ENCODE measurements around the gene ITPR2. TPM values are rescaled to one million over a fixed set of nuclear protein-coding genes. Genes with fewer than 3 reads are reported as not detected.
"Not testable (repeated sequence)": the region's sequence is repeated elsewhere in the genome, so short reads cannot be mapped to it uniquely, and the experiment has no call there.

Gene ITPR2
- total RNA-seq, 1 experiment from 2014 or later: 4.0 TPM

DNA sequence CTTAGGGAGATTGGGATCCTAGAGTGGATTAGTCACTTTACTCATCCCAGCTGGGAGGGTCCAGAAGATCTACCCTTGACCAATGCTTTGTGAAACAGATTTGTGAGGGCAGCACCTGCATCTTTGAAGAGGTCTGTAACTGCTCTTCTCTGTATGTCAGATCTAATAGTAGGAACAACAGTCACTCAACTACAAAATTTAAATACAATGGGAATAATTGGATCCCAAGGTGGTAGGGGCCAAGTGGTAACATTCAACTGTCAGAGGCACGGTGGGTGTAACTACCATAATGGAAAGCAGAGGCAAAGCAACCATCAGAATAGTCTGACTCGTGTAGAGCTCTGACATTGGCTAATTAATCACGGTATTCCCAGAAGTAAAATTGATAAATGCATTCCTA lies 55.8 kb downstream of the ITPR2 start:
- H4K20me1 ChIP-seq (ENCODE audit: low read length): no peaks in the 10 kb centered on the region
- POLR2A ChIA-PET (ENCODE audit: unreplicated experiment): no interaction called here
- CTCF ChIA-PET: no interaction called here
- no peaks in the 10 kb centered on the region for H3K4me1 ChIP-seq (ENCODE audit: insufficient read depth, low read length)
- H3K9ac ChIP-seq (ENCODE audit: low read length): no peak overlapping the region
- no peak for DNase-seq
- no peaks in the 10 kb centered on the region for H3K36me3 ChIP-seq (ENCODE audit: low read depth, low read length)
- intact Hi-C loops (cut with micrococcal nuclease): no loop called here
- no peak overlapping the region for H3K4me2 ChIP-seq (ENCODE audit: low read length)
- no peaks in the 10 kb centered on the region for H3K9me2 ChIP-seq (replicated peaks; ENCODE audit: low read length)
- no peaks in the 10 kb centered on the region for H3K79me2 ChIP-seq (ENCODE audit: low read length)
- no peak overlapping the region for H2AFZ ChIP-seq (ENCODE audit: low read length)
- H3K27ac ChIP-seq (ENCODE audit: low read length): no peak overlapping the region
- H3F3A ChIP-seq (ENCODE audit: low read length, unreplicated experiment): no peaks in the 10 kb centered on the region
- H3K9me3 ChIP-seq (ENCODE audit: low read length): 0 out of 2 replicates have a peak, but pooled peaks cover 5% of the 10 kb centered on the region
- no TSS peak for BruUV-seq (replicated peaks)
- H3K4me3 ChIP-seq (ENCODE audit: low read length): no peak overlapping the region
- TF ChIP-seq, protein P1, sequence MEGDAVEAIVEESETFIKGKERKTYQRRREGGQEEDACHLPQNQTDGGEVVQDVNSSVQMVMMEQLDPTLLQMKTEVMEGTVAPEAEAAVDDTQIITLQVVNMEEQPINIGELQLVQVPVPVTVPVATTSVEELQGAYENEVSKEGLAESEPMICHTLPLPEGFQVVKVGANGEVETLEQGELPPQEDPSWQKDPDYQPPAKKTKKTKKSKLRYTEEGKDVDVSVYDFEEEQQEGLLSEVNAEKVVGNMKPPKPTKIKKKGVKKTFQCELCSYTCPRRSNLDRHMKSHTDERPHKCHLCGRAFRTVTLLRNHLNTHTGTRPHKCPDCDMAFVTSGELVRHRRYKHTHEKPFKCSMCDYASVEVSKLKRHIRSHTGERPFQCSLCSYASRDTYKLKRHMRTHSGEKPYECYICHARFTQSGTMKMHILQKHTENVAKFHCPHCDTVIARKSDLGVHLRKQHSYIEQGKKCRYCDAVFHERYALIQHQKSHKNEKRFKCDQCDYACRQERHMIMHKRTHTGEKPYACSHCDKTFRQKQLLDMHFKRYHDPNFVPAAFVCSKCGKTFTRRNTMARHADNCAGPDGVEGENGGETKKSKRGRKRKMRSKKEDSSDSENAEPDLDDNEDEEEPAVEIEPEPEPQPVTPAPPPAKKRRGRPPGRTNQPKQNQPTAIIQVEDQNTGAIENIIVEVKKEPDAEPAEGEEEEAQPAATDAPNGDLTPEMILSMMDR (conservative IDR thresholded peaks at IDR 0.05; ENCODE audit: low read depth, low read length): no peak
- no peak for TF ChIP-seq EZH2phosphoT487 (IDR thresholded peaks at IDR 0.05; ENCODE audit: borderline replicate concordance, low read length)
- no peak for TF ChIP-seq EZH2 (IDR thresholded peaks at IDR 0.05; ENCODE audit: low read length, unreplicated experiment)
- ATAC-seq: no peak
- no peaks in the 10 kb centered on the region for H3K27me3 ChIP-seq (ENCODE audit: low read length)

DNA sequence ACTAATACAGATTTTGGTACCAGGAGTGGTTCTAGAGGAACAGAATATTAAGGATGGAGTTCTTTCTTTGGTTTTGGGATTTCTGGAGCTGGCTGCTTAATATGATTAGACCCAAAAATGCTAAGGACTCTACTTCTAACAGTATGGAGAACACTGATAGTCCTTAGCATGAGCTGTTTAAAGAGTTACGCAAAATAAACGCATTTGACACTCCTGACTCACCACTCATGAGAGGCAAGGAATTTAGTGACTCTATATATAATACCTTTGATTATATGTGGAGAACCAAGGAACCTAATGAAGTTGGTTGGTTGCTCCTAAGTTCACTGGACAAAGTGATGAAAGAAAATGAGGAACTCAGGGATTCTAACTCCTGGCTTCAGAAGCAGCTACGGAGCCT lies 57.0 kb downstream of the ITPR2 start:
- H3K9me2 ChIP-seq (replicated peaks; ENCODE audit: low read length); CTCF ChIA-PET; intact Hi-C loops (cut with micrococcal nuclease); H3K4me3 ChIP-seq (ENCODE audit: low read length); POLR2A ChIA-PET (ENCODE audit: unreplicated experiment); H3K36me3 ChIP-seq (ENCODE audit: low read depth, low read length); H4K20me1 ChIP-seq (ENCODE audit: low read length); H3K9me3 ChIP-seq (ENCODE audit: low read length); H3K27me3 ChIP-seq (ENCODE audit: low read length); BruUV-seq (replicated peaks); H3K4me1 ChIP-seq (ENCODE audit: insufficient read depth, low read length); H3K4me2 ChIP-seq (ENCODE audit: low read length); ATAC-seq; H2AFZ ChIP-seq (ENCODE audit: low read length); H3K79me2 ChIP-seq (ENCODE audit: low read length); H3F3A ChIP-seq (ENCODE audit: low read length, unreplicated experiment); H3K27ac ChIP-seq (ENCODE audit: low read length); H3K9ac ChIP-seq (ENCODE audit: low read length): not testable (repeated sequence)
- DNase-seq: peak; percentile 58

DNA sequence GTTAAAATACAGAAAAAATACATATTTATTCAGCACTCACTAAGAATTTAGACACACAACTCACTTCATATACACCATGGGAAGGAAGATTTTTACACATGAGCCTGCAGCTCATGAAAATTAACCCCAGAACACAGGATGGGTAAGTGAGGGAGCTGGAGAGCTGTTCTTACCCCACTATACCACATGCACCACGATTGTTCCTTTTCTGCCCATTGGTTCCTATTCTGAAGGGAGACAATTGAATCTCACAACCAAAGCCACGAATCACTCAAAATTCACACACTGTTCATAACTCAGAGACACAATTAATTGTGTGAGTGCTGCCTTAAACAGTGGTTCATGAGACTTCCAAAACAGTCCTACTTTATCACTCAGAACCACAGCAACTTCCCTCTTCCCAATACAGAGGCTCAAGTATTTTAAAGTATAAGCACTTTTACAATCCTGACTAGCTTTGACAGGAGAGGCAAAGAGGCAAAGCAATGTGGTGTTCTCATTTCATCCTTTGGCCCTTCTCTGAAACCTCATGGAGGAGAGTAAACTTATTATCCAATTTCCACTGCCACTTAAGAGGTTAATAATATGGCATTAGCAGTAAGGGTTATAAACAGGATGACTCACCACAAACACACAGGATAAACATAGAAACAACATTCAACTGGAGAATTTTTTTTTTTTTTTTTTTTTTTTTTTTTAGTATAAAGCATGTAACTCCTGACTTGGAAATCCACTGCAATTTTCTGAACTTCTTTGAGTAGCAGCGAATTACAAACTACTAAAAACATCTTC lies 59.5 kb downstream of the ITPR2 start:
- H3K27ac ChIP-seq (ENCODE audit: low read length): no peak overlapping the region
- no peaks in the 10 kb centered on the region for H3K9me2 ChIP-seq (replicated peaks; ENCODE audit: low read length)
- BruUV-seq (replicated peaks): no TSS peak
- H3K79me2 ChIP-seq (ENCODE audit: low read length): no peaks in the 10 kb centered on the region
- H3F3A ChIP-seq (ENCODE audit: low read length, unreplicated experiment): peaks cover 8% of the 10 kb centered on the region
- ChIA-PET CTCF (no interaction called here), POLR2A (ENCODE audit: unreplicated experiment) (no interaction called here)
- no peaks in the 10 kb centered on the region for H4K20me1 ChIP-seq (ENCODE audit: low read length)
- H3K4me1 ChIP-seq (ENCODE audit: insufficient read depth, low read length): peaks cover 15% of the 10 kb centered on the region
- no peak for ATAC-seq
- H3K36me3 ChIP-seq (ENCODE audit: low read depth, low read length): no peaks in the 10 kb centered on the region
- no peak overlapping the region for H3K9ac ChIP-seq (ENCODE audit: low read length)
- no peak overlapping the region for H3K4me3 ChIP-seq (ENCODE audit: low read length)
- H3K9me3 ChIP-seq (ENCODE audit: low read length): 0 out of 2 replicates have a peak, but pooled peaks cover 5% of the 10 kb centered on the region
- DNase-seq: no peak
- no peak overlapping the region for H2AFZ ChIP-seq (ENCODE audit: low read length)
- TF ChIP-seq, protein P1 (conservative IDR thresholded peaks at IDR 0.05; ENCODE audit: low read depth, low read length): no peak
- no peak for TF ChIP-seq EZH2phosphoT487 (IDR thresholded peaks at IDR 0.05; ENCODE audit: borderline replicate concordance, low read length)
- TF ChIP-seq EZH2 (IDR thresholded peaks at IDR 0.05; ENCODE audit: low read length, unreplicated experiment): no peak
- intact Hi-C loops (cut with micrococcal nuclease): no loop called here
- H3K27me3 ChIP-seq (ENCODE audit: low read length): no peaks in the 10 kb centered on the region
- H3K4me2 ChIP-seq (ENCODE audit: low read length): no peak overlapping the region

Measured in PC-3 (cell line).